ENCODE measurements around the gene VAPA.

The VAPA gene

DNA sequence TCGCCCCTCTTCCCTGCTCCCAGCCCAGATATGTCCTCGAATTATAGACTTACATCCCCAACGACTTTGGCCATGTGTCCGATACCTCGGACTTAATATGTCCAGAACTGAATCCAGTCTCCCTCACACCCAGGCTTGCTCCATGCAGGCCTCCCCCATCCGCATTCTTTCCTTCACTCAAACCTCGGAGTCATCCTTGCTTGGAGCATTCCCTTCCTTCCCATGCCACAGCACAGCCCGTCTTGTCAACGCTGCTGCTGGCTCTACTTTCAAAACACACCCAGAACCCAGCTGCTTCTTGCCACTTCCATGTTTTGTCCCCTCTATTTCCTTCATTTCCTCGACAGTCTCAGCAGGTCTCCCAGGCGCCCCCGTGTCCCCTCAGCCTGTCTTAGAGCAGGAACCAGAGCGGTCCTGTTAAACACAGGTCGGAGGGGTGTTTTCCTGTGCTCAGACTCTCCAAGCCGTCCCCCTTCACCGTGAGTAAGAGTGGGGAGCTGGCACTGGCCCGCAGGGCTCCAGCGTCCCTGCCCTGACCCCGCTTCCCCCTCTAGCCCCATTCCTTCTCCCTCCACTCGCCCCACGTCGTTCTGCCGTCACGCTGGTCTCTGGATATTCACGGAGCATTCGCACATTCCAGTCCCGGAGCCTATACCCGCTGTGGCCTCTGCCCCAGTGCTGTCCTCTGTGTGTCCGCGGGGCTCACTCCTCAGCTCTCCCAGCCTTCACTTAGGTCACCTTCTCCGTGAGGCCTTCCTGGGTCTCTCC, 54.4 kb downstream of the VAPA start:
- DNase-seq (ENCODE audit: low read depth) = no peak
- TF ChIP-seq, protein P1, sequence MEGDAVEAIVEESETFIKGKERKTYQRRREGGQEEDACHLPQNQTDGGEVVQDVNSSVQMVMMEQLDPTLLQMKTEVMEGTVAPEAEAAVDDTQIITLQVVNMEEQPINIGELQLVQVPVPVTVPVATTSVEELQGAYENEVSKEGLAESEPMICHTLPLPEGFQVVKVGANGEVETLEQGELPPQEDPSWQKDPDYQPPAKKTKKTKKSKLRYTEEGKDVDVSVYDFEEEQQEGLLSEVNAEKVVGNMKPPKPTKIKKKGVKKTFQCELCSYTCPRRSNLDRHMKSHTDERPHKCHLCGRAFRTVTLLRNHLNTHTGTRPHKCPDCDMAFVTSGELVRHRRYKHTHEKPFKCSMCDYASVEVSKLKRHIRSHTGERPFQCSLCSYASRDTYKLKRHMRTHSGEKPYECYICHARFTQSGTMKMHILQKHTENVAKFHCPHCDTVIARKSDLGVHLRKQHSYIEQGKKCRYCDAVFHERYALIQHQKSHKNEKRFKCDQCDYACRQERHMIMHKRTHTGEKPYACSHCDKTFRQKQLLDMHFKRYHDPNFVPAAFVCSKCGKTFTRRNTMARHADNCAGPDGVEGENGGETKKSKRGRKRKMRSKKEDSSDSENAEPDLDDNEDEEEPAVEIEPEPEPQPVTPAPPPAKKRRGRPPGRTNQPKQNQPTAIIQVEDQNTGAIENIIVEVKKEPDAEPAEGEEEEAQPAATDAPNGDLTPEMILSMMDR (IDR thresholded peaks at IDR 0.05; ENCODE audit: low read depth, low read length, missing control alignments) = no peak
- H3K4me3 ChIP-seq (ENCODE audit: low read depth, low read length) = no peak overlapping the region

DNA sequence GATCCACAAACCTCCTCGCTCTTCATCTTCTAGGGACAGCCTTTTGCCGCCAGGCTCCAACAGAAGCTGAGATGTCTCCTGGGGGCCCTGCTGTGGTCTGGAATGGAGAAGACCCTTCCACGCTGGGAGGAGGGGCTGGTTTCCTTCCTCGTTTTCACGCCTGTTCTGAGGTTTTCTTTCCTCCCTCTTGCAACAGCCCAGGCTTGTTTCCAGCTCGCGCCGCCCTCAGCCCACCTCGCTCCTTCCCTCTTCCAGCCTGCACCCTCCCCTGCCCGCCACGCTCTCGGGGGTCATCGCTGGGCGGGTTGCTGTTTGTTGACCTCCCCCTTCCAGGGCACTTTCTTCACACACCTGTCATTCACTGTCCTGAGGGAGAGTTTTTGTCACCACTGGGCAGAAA, 55.4 kb downstream of the VAPA start:
- no peak for DNase-seq (ENCODE audit: low read depth)
- no peak overlapping the region for H3K4me3 ChIP-seq (ENCODE audit: low read depth, low read length)
- TF ChIP-seq, protein P1 (IDR thresholded peaks at IDR 0.05; ENCODE audit: low read depth, low read length, missing control alignments) = no peak

DNA sequence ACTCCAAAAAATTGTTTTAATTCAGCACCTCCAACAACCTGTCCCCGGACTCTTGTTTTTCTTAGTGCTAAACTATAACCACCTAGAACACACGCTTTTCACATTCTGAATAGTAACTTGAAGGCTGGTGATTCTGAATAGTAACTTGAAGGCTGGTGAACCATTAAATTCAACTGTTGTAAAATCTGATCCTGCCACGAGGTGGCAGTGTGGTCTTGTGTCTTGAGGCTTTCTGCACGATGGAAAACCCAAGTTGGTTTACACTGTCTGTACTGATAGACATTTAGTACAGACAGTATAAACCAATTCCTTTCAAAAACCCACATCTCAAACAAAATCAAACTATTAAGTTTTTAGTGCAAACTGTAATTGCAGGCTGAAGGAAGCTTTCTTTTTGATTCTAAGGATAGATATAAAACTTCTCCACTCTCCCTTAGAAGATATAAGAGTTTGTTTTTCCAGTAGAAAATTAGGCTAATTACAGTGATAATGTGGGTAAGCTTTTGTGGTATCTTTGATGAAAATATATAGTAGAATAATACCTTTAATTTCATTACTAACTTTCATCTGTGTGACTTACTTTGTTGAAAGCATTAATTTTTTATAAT, 57.6 kb downstream of the VAPA start:
- TF ChIP-seq, protein P1 (IDR thresholded peaks at IDR 0.05; ENCODE audit: low read depth, low read length, missing control alignments) = peak; percentile 63
- peak; percentile 41 for DNase-seq (ENCODE audit: low read depth)

DNA sequence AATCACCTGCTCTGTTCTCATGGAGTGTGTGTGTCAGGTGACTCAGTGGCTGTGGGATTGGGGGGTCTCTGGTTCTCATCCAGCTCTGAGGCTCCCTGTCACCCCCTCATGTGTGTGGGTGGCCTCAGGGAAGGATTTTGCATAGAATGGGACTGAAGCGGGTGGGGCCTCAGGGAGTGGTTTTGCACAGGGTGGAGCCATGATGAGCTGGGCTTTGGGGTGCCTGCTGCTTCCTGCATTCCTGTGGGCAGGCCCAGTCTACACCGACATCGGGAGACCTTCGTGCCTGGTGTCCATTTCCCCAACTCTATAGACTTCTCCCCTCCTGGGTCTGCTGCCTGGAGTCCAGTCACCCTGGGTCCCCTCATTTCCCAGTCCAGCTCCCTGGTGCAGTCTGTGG, 59.7 kb downstream of the VAPA start:
- TF ChIP-seq, protein P1 (IDR thresholded peaks at IDR 0.05; ENCODE audit: low read depth, low read length, missing control alignments) = no peak
- DNase-seq (ENCODE audit: low read depth) = no peak
- H3K4me3 ChIP-seq (ENCODE audit: low read depth, low read length) = no peak overlapping the region

More for the DNA sequence above, 57.6 kb downstream of the VAPA start:
- no peak overlapping the region for H3K4me3 ChIP-seq (ENCODE audit: low read depth, low read length)

DNA sequence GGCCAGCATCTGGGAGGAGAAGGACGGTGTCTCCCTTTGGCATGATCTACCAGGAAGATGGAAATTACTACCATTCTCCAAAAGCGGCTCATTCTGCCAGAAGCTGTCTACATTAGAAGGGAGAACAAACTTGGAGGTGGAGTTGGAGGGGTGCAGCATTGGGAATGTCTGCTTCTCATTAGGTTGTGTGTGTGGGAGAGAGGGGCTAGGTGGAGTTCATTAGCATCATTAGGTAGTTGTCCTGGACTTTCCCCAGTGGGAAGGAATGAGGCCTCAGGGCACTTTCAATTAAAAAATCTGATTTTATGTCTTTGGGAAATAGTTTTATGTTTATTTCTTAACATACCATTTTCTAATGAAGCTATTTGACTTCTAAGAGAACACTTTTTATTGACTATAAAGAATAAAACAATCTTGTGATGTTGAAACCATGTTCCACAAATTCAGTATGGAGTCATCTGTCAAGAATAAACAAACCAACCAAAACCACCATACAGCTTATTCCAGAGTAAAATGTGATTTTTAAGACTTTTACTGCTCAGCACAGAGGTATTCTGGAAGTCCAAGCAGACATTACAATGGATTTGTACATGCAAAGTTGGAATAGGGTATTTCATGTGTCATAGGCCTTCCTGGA, 60.6 kb downstream of the VAPA start:
- no peak for DNase-seq (ENCODE audit: low read depth)
- H3K4me3 ChIP-seq (ENCODE audit: low read depth, low read length) = no peak overlapping the region
- TF ChIP-seq, protein P1 (IDR thresholded peaks at IDR 0.05; ENCODE audit: low read depth, low read length, missing control alignments) = no peak

DNA sequence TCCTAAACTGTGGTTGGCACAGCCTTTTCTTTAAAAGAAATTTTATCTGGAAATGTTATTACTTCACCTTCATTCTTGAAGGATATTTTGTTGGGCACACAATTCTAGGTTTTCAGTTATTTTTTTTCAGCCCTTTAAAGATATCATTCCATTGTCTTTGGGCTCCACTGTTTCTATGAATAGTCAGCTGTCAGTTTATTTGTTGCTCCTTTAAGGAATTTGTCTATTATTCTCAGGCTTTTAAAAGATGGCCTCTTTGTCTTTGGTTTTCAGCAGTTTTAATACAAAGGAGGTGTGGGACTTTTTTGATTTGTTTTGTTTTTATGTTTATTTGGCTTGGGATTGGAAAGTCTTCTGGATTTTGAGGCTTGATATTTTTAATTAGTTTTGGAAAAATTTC, 61.8 kb downstream of the VAPA start:
- TF ChIP-seq, protein P1 (IDR thresholded peaks at IDR 0.05; ENCODE audit: low read depth, low read length, missing control alignments) = no peak
- no peak overlapping the region for H3K4me3 ChIP-seq (ENCODE audit: low read depth, low read length)
- no peak for DNase-seq (ENCODE audit: low read depth)

Measured in GM12864 (cell line).